Activated T-helper 1 cell treated with anti-CD3 and anti-CD28 coated beads, Interleukin-12 subunit alpha, Interleukin-12 subunit beta, Interleukin-2, Interleukin-4 antibody, amounts not matched to agents 30 ng/mL and 10 ng/mL and 1 ng/mL, durations not matched to agents 14 hours and 24 hours and 36 hours (primary cell): ENCODE data around the gene GLIS1. TPM values are rescaled to one million over a fixed set of nuclear protein-coding genes. Genes with fewer than 3 reads are reported as not detected.

ENCODE experiments used
- DNase-seq: peaks from one replicate; pipeline ENCODE4 v3.0.0; 2021; ENCODE audit warnings: low spot score
- H3K27ac Mint-ChIP-seq: one replicate; pipeline ENCODE4 v1.8.0; 2021; ENCODE audit warnings: mild to moderate bottlenecking, mixed read lengths
- H3K27me3 Mint-ChIP-seq: one replicate; pipeline ENCODE4 v1.8.0; 2022; ENCODE audit warnings: mild to moderate bottlenecking, moderate library complexity, mixed read lengths; ENCODE audit not compliant: insufficient read depth
- H3K36me3 Mint-ChIP-seq: one replicate; pipeline ENCODE4 v1.8.0; 2021; ENCODE audit warnings: low read depth, mixed read lengths
- H3K4me1 Mint-ChIP-seq: one replicate; pipeline ENCODE4 v1.8.0; 2021; ENCODE audit warnings: low read depth, mixed read lengths
- H3K4me3 Mint-ChIP-seq: one replicate; pipeline ENCODE4 v1.8.0; 2021; ENCODE audit warnings: mild to moderate bottlenecking, moderate library complexity, mixed read lengths
- H3K9me3 Mint-ChIP-seq: one replicate; pipeline ENCODE4 v1.8.0; 2021; ENCODE audit warnings: mixed read lengths
- intact Hi-C: fragments of 100-400 bp; cut with micrococcal nuclease; formaldehyde crosslinking; loops from one replicate; pipeline ENCODE4 v1.15.1; 2024
- total RNA-seq: library from RNA; stranded (reverse); gene quantifications from 2 replicates; pipeline ENCODE4 v1.2.3, GENCODE V29; 2022

The GLIS1 gene
- total RNA-seq, 1 donor from 2014 or later, result 0.05 TPM

GRCh38 chr1:53725238-53725689 is 13.7 kb downstream of the GLIS1 start:
- no peak overlapping the region for H3K4me3 Mint-ChIP-seq
- peaks cover 13% of the 10 kb centered on the region for H3K27me3 Mint-ChIP-seq
- no peaks in the 10 kb centered on the region for H3K4me1 Mint-ChIP-seq
- no peaks in the 10 kb centered on the region for H3K9me3 Mint-ChIP-seq
- H3K36me3 Mint-ChIP-seq, result no peaks in the 10 kb centered on the region
- DNase-seq, result no peak
- no peak overlapping the region for H3K27ac Mint-ChIP-seq
- intact Hi-C loops, result no loop called here

GRCh38 chr1:53722025-53722424 is 16.9 kb downstream of the GLIS1 start:
- no peaks in the 10 kb centered on the region for H3K9me3 Mint-ChIP-seq
- intact Hi-C loops, result no loop called here
- peaks cover 20% of the 10 kb centered on the region for H3K27me3 Mint-ChIP-seq
- no peaks in the 10 kb centered on the region for H3K4me1 Mint-ChIP-seq
- no peak overlapping the region for H3K4me3 Mint-ChIP-seq
- H3K36me3 Mint-ChIP-seq, result no peaks in the 10 kb centered on the region
- no peak for DNase-seq
- H3K27ac Mint-ChIP-seq, result no peak overlapping the region

GRCh38 chr1:53721088-53721487 is 17.9 kb downstream of the GLIS1 start:
- Mint-ChIP-seq H3K9me3 (no peaks in the 10 kb centered on the region), H3K36me3 (no peaks in the 10 kb centered on the region), H3K4me3 (no peak overlapping the region), H3K27me3 (peaks cover 20% of the 10 kb centered on the region), H3K27ac (no peak overlapping the region), H3K4me1 (no peaks in the 10 kb centered on the region)
- no peak for DNase-seq
- intact Hi-C loops, result no loop called here

- H3K4me1 Mint-ChIP-seq, result no peaks in the 10 kb centered on the region
- no peak overlapping the region for H3K27ac Mint-ChIP-seq
- DNase-seq, result no peak
- intact Hi-C loops, result no loop called here
- no peak overlapping the region for H3K4me3 Mint-ChIP-seq
- H3K36me3 Mint-ChIP-seq, result no peaks in the 10 kb centered on the region
- H3K9me3 Mint-ChIP-seq, result no peaks in the 10 kb centered on the region
- peaks cover 13% of the 10 kb centered on the region for H3K27me3 Mint-ChIP-seq
These were observed 19.5 kb downstream of the GLIS1 start for GRCh38 chr1:53719469-53719868.

- H3K4me1 Mint-ChIP-seq, result no peaks in the 10 kb centered on the region
- no peak overlapping the region for H3K27ac Mint-ChIP-seq
- no peak overlapping the region for H3K4me3 Mint-ChIP-seq
- no peak for DNase-seq
- intact Hi-C loops, result no loop called here
- H3K9me3 Mint-ChIP-seq, result no peaks in the 10 kb centered on the region
- peaks cover 10% of the 10 kb centered on the region for H3K27me3 Mint-ChIP-seq
- no peaks in the 10 kb centered on the region for H3K36me3 Mint-ChIP-seq
These were observed 20.5 kb downstream of the GLIS1 start for GRCh38 chr1:53718443-53718842.

- intact Hi-C loops, result no loop called here
- peaks cover 10% of the 10 kb centered on the region for H3K27me3 Mint-ChIP-seq
- DNase-seq, result no peak
- no peaks in the 10 kb centered on the region for H3K36me3 Mint-ChIP-seq
- H3K9me3 Mint-ChIP-seq, result no peaks in the 10 kb centered on the region
- no peak overlapping the region for H3K4me3 Mint-ChIP-seq
- no peaks in the 10 kb centered on the region for H3K4me1 Mint-ChIP-seq
- H3K27ac Mint-ChIP-seq, result no peak overlapping the region
These were observed 21.7 kb downstream of the GLIS1 start for GRCh38 chr1:53717025-53717804.

GRCh38 chr1:53716150-53716549 is 22.8 kb downstream of the GLIS1 start:
- H3K9me3 Mint-ChIP-seq, result no peaks in the 10 kb centered on the region
- DNase-seq, result no peak
- intact Hi-C loops, result no loop called here
- H3K27ac Mint-ChIP-seq, result no peak overlapping the region
- peaks cover 11% of the 10 kb centered on the region for H3K27me3 Mint-ChIP-seq
- no peaks in the 10 kb centered on the region for H3K4me1 Mint-ChIP-seq
- no peaks in the 10 kb centered on the region for H3K36me3 Mint-ChIP-seq
- no peak overlapping the region for H3K4me3 Mint-ChIP-seq

GRCh38 chr1:53715478-53715877 is 23.5 kb downstream of the GLIS1 start:
- DNase-seq, result no peak
- no peak overlapping the region for H3K27ac Mint-ChIP-seq
- H3K4me1 Mint-ChIP-seq, result no peaks in the 10 kb centered on the region
- H3K4me3 Mint-ChIP-seq, result no peak overlapping the region
- H3K27me3 Mint-ChIP-seq, result peaks cover 11% of the 10 kb centered on the region
- no peaks in the 10 kb centered on the region for H3K36me3 Mint-ChIP-seq
- intact Hi-C loops, result no loop called here
- no peaks in the 10 kb centered on the region for H3K9me3 Mint-ChIP-seq

- intact Hi-C loops, result no loop called here
- Mint-ChIP-seq H3K4me1 (no peaks in the 10 kb centered on the region), H3K27ac (no peak overlapping the region), H3K36me3 (no peaks in the 10 kb centered on the region), H3K9me3 (no peaks in the 10 kb centered on the region), H3K4me3 (no peak overlapping the region), H3K27me3 (peaks cover 2% of the 10 kb centered on the region)
- no peak for DNase-seq
These were observed 26.7 kb downstream of the GLIS1 start for GRCh38 chr1:53712276-53712675.

GRCh38 chr1:53710584-53710983 is 28.4 kb downstream of the GLIS1 start:
- no peak for DNase-seq
- Mint-ChIP-seq H3K27me3 (peaks cover 11% of the 10 kb centered on the region), H3K9me3 (no peaks in the 10 kb centered on the region), H3K27ac (no peak overlapping the region), H3K4me3 (no peak overlapping the region), H3K4me1 (no peaks in the 10 kb centered on the region), H3K36me3 (no peaks in the 10 kb centered on the region)
- intact Hi-C loops, result no loop called here

GRCh38 chr1:53708687-53709086 is 30.3 kb downstream of the GLIS1 start:
- intact Hi-C loops, result no loop called here
- H3K4me1 Mint-ChIP-seq, result no peaks in the 10 kb centered on the region

GRCh38 chr1:53706356-53706755 is 32.6 kb downstream of the GLIS1 start:
- Mint-ChIP-seq H3K36me3 (no peaks in the 10 kb centered on the region), H3K4me1 (no peaks in the 10 kb centered on the region), H3K27me3 (peaks cover 13% of the 10 kb centered on the region), H3K27ac (no peak overlapping the region), H3K4me3 (no peak overlapping the region), H3K9me3 (no peaks in the 10 kb centered on the region)
- no peak for DNase-seq
- intact Hi-C loops, result no loop called here

More at GRCh38 chr1:53708687-53709086, 30.3 kb downstream of the GLIS1 start:
- H3K4me3 Mint-ChIP-seq, result no peak overlapping the region
- H3K27me3 Mint-ChIP-seq, result peaks cover 15% of the 10 kb centered on the region
- H3K27ac Mint-ChIP-seq, result no peak overlapping the region
- DNase-seq, result no peak
- H3K36me3 Mint-ChIP-seq, result no peaks in the 10 kb centered on the region
- no peaks in the 10 kb centered on the region for H3K9me3 Mint-ChIP-seq

GRCh38 chr1:53705446-53706096 is 33.4 kb downstream of the GLIS1 start:
- peaks cover 13% of the 10 kb centered on the region for H3K27me3 Mint-ChIP-seq
- H3K9me3 Mint-ChIP-seq, result no peaks in the 10 kb centered on the region
- no peak for DNase-seq
- H3K27ac Mint-ChIP-seq, result no peak overlapping the region
- H3K4me3 Mint-ChIP-seq, result no peak overlapping the region
- intact Hi-C loops, result no loop called here
- no peaks in the 10 kb centered on the region for H3K4me1 Mint-ChIP-seq
- no peaks in the 10 kb centered on the region for H3K36me3 Mint-ChIP-seq
